Vagina (tissue), 2 donors: Measurements from ENCODE around the gene MMAA.

Source experiments
- POLR2A ChIP-seq, 2 donors: fragments of 450-650 bp; IDR thresholded peaks; one replicate each; pipeline ENCODE4 v1.6.1; 2017; ENCODE audit warnings: antibody characterized with exemption in 2 of 2, mild to moderate bottlenecking in 2 of 2, moderate library complexity in 2 of 2
- POLR2AphosphoS5 ChIP-seq, 2 donors: sonication (generic); formaldehyde crosslinking; IDR thresholded peaks; one replicate each; pipeline ENCODE4 v1.9.0; 2017; ENCODE audit warnings: antibody characterized with exemption in 2 of 2, mild to moderate bottlenecking in 2 of 2, low read depth in 1 of 2; ENCODE audit not compliant: insufficient read depth in 1 of 2
- TF ChIP-seq, protein P1 (sequence below), 3 experiments: fragments of 450-650 bp in 2 of 3; fragments of 200-600 bp in 1 of 3; sonication (generic) in 1 of 3; IDR thresholded peaks; one replicate each; pipeline ENCODE4 v1.5.1; 2017 to 2019; ENCODE audit warnings: antibody characterized with exemption in 3 of 3, mild to moderate bottlenecking in 2 of 3, moderate library complexity in 2 of 3

GRCh38 chr4:145656156-145656555 lies 37.0 kb downstream of the MMAA start:
- TF ChIP-seq, protein P1, sequence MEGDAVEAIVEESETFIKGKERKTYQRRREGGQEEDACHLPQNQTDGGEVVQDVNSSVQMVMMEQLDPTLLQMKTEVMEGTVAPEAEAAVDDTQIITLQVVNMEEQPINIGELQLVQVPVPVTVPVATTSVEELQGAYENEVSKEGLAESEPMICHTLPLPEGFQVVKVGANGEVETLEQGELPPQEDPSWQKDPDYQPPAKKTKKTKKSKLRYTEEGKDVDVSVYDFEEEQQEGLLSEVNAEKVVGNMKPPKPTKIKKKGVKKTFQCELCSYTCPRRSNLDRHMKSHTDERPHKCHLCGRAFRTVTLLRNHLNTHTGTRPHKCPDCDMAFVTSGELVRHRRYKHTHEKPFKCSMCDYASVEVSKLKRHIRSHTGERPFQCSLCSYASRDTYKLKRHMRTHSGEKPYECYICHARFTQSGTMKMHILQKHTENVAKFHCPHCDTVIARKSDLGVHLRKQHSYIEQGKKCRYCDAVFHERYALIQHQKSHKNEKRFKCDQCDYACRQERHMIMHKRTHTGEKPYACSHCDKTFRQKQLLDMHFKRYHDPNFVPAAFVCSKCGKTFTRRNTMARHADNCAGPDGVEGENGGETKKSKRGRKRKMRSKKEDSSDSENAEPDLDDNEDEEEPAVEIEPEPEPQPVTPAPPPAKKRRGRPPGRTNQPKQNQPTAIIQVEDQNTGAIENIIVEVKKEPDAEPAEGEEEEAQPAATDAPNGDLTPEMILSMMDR (IDR thresholded peaks at IDR 0.05): no peak
- TF ChIP-seq POLR2AphosphoS5 (IDR thresholded peaks at IDR 0.05; ENCODE audit: insufficient read depth in 1 of 2, low read depth in 1 of 2) (no peak), POLR2A (IDR thresholded peaks at IDR 0.05) (no peak)
